Tongue (tissue), 2 donors: Measurements from ENCODE around the gene CD2AP. TPM values are rescaled to one million over a fixed set of nuclear protein-coding genes. Genes with fewer than 3 reads are reported as not detected.
"Not testable (repeated sequence)": the region's sequence is repeated elsewhere in the genome, so short reads cannot be mapped to it uniquely, and the experiment has no call there.

Experiments
- DNase-seq: peaks from one replicate; pipeline ENCODE4 v3.0.0-alpha.2; 2015
- total RNA-seq: library from RNA; depleted of rRNA; stranded (reverse); fragments of >200 nt; gene quantifications from one replicate; pipeline ENCODE4 v1.2.3, GENCODE V29; 2014

Gene CD2AP
- total RNA-seq, 1 donor from 2014 or later: 34.9 TPM

GRCh38 chr6:47634210-47635047, 156.8 kb downstream of the CD2AP start:
- no peak for DNase-seq

- no peak for DNase-seq
These were observed 169.1 kb downstream of the CD2AP start for GRCh38 chr6:47646689-47647088.

DNA sequence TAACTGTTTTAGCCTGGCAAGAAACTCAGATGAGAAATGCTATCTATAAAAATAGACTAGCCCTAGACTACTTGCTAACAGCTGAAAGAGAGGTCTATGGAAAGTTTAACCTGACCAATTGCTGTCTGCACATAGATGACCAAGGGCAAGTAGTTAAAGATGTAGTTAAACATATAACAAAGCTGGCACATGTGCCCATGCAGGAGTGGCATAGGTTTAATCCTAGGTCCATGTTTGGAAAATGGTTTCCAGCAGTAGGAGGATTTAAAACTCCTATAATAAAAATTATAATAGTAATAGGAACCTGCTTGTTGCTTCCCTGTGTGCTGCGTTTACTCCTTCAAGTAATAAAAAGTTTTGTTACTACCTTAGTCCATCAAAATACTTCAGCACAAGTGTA, 169.6 kb downstream of the CD2AP start:
- DNase-seq: no peak

GRCh38 chr6:47647626-47648025, 170.0 kb downstream of the CD2AP start:
- DNase-seq: not testable (repeated sequence)

DNA sequence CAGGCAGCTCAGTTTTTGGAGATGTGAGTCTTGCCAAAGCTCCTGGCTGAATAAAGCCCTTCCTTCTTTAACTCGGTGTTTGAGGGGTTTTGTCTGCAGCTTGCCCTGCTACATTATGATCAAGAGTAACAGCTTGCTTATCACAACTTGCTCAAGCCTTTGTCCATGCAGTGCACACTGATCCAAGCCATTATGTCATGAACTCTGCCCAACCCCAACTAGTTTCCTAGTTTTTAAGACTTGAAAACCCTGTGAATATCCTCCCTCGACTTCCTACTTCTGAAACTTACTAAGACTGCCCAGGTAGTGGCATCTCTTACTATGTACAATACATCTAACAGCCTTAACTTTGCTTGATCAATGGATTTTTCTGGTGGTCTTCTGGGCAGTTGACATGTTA, 170.4 kb downstream of the CD2AP start:
- no peak for DNase-seq

- DNase-seq: no peak
These were observed 173.2 kb downstream of the CD2AP start for GRCh38 chr6:47650553-47651432.

DNA sequence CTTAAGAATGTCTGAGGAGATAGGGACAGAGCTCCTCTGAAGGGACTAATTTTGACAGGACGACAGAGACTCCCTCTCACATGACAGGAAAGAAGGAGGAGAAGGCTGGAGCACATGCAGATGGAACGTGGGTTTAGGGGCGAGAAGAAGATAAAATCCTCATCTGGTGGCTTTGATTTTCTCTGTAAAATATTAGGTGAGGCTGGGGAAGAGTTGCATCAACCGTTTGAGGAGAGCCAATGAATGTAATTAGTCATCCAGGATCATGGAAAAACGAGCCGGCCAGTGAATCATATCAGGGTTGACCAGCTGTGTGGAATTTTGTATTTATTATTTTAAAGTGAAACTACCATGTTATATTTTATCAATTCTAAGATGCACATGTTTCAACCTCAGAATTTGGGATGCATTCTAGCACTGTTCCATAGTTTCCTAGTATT, 173.9 kb downstream of the CD2AP start:
- DNase-seq: no peak

DNA sequence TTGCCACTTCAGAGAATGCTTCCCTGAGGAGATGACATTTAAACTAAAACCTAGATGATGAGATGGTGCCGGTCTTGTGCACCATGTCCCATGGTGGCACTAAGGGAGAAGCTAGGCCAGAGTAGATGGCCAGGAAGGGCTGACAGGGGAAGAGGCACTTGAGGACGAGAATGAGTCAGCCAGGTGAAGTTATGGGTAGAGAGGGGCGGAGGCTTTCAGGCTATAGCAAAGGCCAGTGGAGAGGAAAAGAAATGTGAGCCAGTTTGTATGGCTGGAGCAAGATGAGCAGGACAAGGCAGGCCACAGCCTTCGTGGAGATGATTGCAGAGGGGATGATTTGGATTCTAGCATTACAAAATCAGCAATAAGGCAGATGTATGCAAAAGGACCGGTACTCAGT, 176.1 kb downstream of the CD2AP start:
- no peak for DNase-seq

- no peak for DNase-seq
These were observed 176.7 kb downstream of the CD2AP start for GRCh38 chr6:47654255-47654654.

- no peak for DNase-seq
These were observed 178.4 kb downstream of the CD2AP start for GRCh38 chr6:47655719-47656595.

DNA sequence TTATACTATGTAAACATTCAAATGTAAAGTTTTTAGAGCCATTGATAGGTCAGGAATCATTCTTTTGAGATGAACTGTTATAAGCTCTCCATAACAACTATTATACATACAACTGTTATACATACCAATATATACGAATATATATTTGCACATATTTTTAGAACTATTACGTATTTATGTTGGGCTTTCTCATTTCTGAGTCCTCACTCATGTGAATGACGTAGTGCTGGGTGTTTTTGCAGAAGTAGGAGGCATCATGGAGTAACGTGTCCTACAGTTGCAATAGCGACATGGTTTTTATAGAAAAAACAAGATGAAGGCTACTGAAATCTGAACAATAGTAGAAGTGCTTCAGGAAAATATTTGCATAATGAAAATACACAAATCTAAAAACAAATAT, 184.4 kb downstream of the CD2AP start:
- no peak for DNase-seq

DNA sequence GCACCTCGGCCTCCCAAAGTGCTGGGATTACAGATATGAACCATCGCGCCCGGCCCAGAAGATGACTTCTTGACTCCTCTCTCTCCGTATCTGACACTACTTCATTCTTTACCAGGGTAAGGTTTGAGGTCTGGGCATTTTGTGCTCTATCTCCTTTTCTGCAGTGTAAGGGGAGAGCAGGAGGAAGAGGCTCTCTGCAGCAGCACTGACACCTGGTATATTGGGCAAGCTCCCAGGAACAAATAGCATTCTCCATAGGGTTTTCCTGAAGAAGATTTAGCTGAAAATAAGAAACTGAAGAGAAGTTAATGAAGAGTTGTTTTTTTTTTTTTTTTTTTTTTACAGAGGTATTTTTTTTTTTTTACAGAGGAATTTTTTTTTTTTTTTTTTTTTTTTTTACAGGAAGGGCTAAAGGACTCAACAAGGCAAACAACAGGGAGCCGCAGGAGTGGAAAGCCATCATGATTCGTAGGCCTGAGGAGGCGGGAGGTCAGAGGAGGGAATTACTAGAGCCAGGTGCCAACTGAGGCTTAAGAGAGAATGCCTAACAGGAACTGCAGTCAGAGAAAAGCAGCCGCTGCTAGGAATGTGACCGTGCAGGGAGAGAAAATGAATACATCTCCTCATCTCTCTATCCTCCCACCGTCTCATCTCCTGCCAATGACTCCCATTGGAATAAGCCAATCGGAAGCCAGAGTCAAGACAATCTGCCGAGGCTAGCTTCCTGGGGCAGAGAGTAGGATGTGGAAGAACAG, 186.1 kb downstream of the CD2AP start:
- peak; percentile 19 for DNase-seq

- DNase-seq: peak; percentile 13
These were observed 187.5 kb downstream of the CD2AP start for GRCh38 chr6:47665112-47665511.

DNA sequence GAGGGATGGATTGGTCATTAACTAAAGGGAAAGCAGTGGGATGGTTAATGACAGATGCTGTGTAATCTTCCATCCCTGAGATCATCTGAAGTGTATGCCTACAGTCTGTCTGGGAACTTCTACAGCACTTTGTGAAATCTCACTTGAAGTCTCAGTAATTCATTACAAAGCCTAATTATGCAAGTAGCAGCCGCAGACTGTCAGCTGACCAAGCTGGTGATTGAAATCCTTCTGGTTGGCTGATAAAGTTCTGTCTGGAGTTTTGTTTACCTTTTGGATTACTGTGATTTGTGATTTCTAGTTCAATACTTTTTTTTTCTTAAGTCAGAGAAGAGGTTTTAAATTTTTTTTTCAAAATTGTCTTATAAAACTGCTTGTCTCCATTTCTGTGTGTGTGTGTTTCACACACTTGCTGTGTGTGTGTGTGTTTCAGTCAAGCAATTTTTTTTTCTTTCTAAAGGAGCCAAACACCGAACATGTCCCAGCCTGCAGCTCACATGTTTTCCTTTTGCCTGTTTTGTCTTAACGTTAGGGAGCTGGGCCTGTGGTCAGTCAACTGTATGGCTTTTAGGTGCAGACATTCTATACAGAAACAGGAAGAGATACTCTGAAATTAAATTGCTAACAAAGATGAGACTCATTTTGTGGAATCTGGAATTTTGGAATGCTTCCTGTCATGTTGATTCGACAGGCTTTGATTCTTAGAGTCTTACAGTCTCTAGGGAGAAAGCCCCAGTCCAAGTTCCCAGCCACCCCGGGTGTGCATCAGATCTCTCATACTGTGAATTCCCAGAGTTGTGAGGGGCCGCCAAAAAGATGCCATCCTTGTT, 192.3 kb downstream of the CD2AP start:
- DNase-seq: peak; percentile 32

GRCh38 chr6:47670851-47671250, 193.3 kb downstream of the CD2AP start:
- DNase-seq: no peak

DNA sequence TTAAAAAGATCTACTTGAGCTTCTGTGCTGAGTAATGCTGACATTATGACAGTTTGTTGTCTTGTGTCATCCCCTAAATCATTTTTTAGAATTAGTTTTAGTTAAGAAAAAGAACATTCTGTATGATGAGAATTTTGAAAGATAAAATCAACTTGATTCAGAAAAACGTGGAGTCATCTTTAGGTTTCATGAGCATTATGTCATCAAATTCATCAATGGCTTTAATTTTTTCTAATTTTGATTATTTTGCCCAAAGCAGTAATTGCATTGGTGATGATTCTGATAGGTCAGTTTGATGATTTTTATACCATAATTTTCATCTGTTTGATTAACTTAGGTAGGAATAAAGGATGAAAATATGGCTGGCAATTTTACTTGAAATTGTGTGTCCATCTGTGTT, 194.2 kb downstream of the CD2AP start:
- no peak for DNase-seq

DNA sequence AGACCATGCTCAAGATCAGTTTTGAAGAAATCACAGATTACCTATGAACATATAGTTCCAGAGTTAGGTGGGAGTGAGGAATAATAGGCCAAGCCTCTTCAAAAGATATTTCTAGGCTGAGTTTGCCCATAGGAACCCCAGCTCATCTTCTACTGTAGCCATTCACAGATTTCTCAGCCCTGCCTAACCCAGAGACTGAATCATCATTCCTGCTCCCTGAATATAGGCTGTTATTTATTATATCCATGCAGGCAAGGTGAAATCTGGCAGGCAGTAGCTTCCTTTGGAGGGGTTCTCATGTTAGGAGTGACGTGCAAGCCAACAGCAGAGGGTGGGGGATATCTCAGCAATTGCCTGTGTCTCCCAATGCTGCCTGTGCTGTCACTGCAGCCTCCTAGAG, 195.2 kb downstream of the CD2AP start:
- DNase-seq: no peak

- no peak for DNase-seq
These were observed 197.1 kb downstream of the CD2AP start for GRCh38 chr6:47674673-47675072.
